Measurements from ENCODE around the gene HNRNPF. TPM values are rescaled to one million over a fixed set of nuclear protein-coding genes. Genes with fewer than 3 reads are reported as not detected.
"Not testable (repeated sequence)": the region's sequence is repeated elsewhere in the genome, so short reads cannot be mapped to it uniquely, and the experiment has no call there.

Gene HNRNPF
- total and polyA plus RNA-seq, 2 of the 4 experiments (the other 2 are of a cell fraction) = 169 to 207 TPM

GRCh38 chr10:43454025-43454424 is 45.0 kb upstream of the HNRNPF start:
- H3K9ac ChIP-seq (ENCODE audit: low read depth, low read length); H2BK120ac ChIP-seq (ENCODE audit: low read depth, low read length); H3K56ac ChIP-seq (ENCODE audit: extremely low read depth, insufficient read depth, low read length); ATAC-seq (ENCODE audit: low read depth); DNase-seq; H3K4ac ChIP-seq (ENCODE audit: low read depth, low read length); H2BK5ac ChIP-seq (ENCODE audit: low read depth, low read length, poor library complexity, severe bottlenecking); H3K9me3 ChIP-seq (ENCODE audit: control insufficient read depth, insufficient read depth, low read length); H4K8ac ChIP-seq (ENCODE audit: low read depth in 2 of 2, low read length in 2 of 2); H2BK15ac ChIP-seq (ENCODE audit: low read depth, low read length); H3K18ac ChIP-seq (ENCODE audit: low read depth, low read length); H2AK9ac ChIP-seq (replicated peaks; ENCODE audit: low read depth, low read length, poor library complexity); H3K4me1 ChIP-seq (ENCODE audit: control insufficient read depth, insufficient read depth, low read length); H4K5ac ChIP-seq (ENCODE audit: low read depth, low read length); H2BK20ac ChIP-seq (ENCODE audit: low read depth, low read length); H3K4me3 ChIP-seq (ENCODE audit: insufficient read depth, low read depth, low read length); H4K20me1 ChIP-seq (ENCODE audit: insufficient read depth, low read length); H3K27ac ChIP-seq (ENCODE audit: insufficient read depth, low read length); dilution Hi-C loops (cut with HindIII; ENCODE audit: low sequenced_read_pairs, unreplicated experiment); CTCF ChIA-PET; H3K23ac ChIP-seq (ENCODE audit: low read depth, low read length); H3K27me3 ChIP-seq (ENCODE audit: control insufficient read depth, insufficient read depth, low read length); H3K14ac ChIP-seq (replicated peaks; ENCODE audit: low read depth, low read length); H3K36me3 ChIP-seq (ENCODE audit: control insufficient read depth, insufficient read depth, low read length); H3K4me2 ChIP-seq (ENCODE audit: low read depth, low read length); POLR2A ChIA-PET (ENCODE audit: unreplicated experiment); H4K91ac ChIP-seq (ENCODE audit: insufficient read depth, low read depth, low read length); BruUV-seq (replicated peaks); H3K9me1 ChIP-seq (ENCODE audit: insufficient read depth, low read length); intact Hi-C loops (cut with micrococcal nuclease); H2AFZ ChIP-seq (replicated peaks; ENCODE audit: low read length, poor library complexity); H2AK5ac ChIP-seq (ENCODE audit: low read depth, low read length): not testable (repeated sequence)
- in situ Hi-C loops (cut with MboI; ENCODE audit: low sequenced_read_pairs) = loop anchor here (5.0 kb wide), 1 partner anchor 52 kb away; no protein-coding TSS in a partner anchor
- H3K79me1 ChIP-seq (ENCODE audit: low read depth in 1 of 2, low read length in 2 of 2) = peaks cover 0 to 11% of the 10 kb centered on the region in 2 experiments; a peak in 2 of 4 replicates
- no CpG with 5 or more reads among the region's 9 CpGs for WGBS, 2 experiments (ENCODE audit: extremely low coverage in 2 of 2, insufficient read length in 1 of 2)
